BLaER1 treated with 17β-estradiol and CSF1 and Interleukin-3, amounts not matched to agents 10 nM and 100 nM (cell line): ENCODE measurements around the gene TMPRSS9.

Source experiments
- H3K27ac ChIP-seq, 11 experiments: shearing (Covaris generic); formaldehyde crosslinking; 2 replicates each; pipeline ENCODE4 v1.8.1; 2022
- H3K27me3 ChIP-seq, 11 experiments: shearing (Covaris generic); formaldehyde crosslinking; 2 replicates each; pipeline ENCODE4 v1.8.1; 2022
- H3K36me3 ChIP-seq, 11 experiments: shearing (Covaris generic); formaldehyde crosslinking; 2 replicates each; pipeline ENCODE4 v1.8.1; 2022
- H3K4me1 ChIP-seq, 10 experiments: shearing (Covaris generic); formaldehyde crosslinking; 2 replicates each; pipeline ENCODE4 v1.8.1; 2022
- H3K4me2 ChIP-seq, 11 experiments: shearing (Covaris generic); formaldehyde crosslinking; 2 replicates each; pipeline ENCODE4 v1.8.1; 2022
- H3K4me3 ChIP-seq, 10 experiments: shearing (Covaris generic); formaldehyde crosslinking; 2 replicates each; pipeline ENCODE4 v1.8.1; 2022
- H3K9ac ChIP-seq, 11 experiments: shearing (Covaris generic); formaldehyde crosslinking; 2 replicates each; pipeline ENCODE4 v1.8.1; 2022
- H3K9me3 ChIP-seq, 11 experiments: shearing (Covaris generic); formaldehyde crosslinking; replicated peaks in 1 of 11; 2 replicates each; pipeline ENCODE4 v1.8.1; 2022
- H4K20me1 ChIP-seq, 11 experiments: shearing (Covaris generic); formaldehyde crosslinking; 2 replicates each; pipeline ENCODE4 v1.8.1; 2022
- Cebpa-rat ChIP-seq, 11 experiments: shearing (Covaris generic); IDR thresholded peaks; 2 replicates each; pipeline ENCODE4 v1.8.1; 2022

Gene TMPRSS9

DNA sequence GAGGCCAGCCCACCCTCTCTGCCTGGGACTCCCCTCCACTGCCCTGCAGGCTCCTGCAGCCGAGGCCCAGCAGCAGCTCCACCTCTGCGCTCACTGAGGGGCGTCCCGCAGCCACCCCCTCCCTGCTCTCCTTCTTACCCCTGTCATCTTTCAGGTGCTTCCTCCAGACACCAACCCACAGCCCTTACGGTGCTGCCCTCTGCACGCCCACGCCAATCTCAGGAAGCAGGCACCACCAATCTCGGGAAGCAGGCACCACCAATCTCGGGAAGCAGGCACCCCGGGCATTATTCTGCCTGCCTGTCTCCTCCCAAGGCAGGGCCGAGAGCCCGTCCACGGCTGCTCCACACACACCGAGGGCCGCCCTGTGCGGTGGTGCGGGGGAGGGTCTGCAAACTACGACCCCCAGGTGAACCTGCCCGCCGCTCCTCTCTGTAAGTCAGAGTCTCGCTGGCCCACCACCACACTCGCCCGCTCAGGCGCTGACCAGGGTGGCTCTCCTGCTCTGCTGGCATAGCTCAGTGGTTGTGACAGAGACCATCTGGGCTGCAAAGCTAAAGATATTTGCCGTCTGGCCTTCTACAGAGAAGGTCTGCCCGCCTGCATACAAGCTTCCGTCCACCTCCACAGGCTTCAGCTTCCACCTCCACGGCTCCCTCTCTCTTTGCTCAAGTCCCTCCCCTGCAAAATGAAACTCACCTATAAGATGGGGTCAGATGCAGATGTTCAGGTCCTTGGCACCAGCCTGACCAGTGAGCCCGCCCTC is 34.6 kb upstream of the TMPRSS9 start:
- no peak for TF ChIP-seq Cebpa-rat (IDR thresholded peaks at IDR 0.05)
- peak overlapping the region in 8 of 11 experiments; percentile 34 to 98 (median 94); a peak in 14 of 22 replicates for H3K27ac ChIP-seq
- H3K9ac ChIP-seq, result peak overlapping the region; percentile 29 to 98 (median 92); a peak in 19 of 22 replicates

DNA sequence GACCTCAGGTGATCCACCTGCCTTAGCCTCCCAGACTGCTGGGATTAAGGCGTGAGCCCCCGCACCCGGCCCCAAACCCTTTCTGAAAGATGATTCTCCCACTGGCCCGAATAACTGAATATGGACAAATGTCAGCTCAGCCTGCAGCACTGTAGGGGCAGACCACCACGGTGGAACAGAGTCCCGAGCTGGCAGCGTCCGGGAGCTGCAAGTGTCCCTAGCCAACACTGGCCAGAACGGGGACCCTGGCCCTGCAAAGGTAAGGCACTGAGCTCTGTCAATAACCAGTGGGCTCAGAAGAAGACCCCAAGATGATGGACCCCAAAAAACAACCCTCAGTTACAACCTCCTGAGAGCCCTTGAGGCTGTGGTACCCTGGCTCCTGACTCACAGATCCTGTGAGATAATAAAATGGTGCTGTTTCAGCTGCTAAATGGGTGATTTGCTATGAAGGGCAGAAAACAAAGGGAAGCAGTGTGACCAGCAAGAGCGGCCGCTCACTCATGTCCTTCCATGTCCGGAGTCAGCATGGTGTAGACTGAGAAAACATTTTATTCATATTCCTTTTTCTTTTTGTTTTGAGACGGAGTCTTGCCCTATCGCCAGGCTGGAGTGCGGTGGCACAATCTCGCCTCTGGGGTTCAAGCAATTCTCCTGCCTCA is 33.2 kb upstream of the TMPRSS9 start:
- H3K27me3 ChIP-seq, result peaks cover 0 to 17% (median 0%) of the 10 kb centered on the region in 11 experiments; a peak in 5 of 22 replicates
- H3K9ac ChIP-seq, result peak overlapping the region; percentile 89 to 98 (median 92); a peak in 21 of 22 replicates
- no peak for TF ChIP-seq Cebpa-rat (IDR thresholded peaks at IDR 0.05)
- H4K20me1 ChIP-seq, result peaks cover 29 to 85% (median 57%) of the 10 kb centered on the region in 11 experiments; a peak in 21 of 22 replicates
- H3K36me3 ChIP-seq, result peaks cover 13 to 39% (median 20%) of the 10 kb centered on the region in 11 experiments; a peak in 21 of 22 replicates
- no peaks in the 10 kb centered on the region for H3K9me3 ChIP-seq
- peak overlapping the region; percentile 84 to 98 (median 97) for H3K4me2 ChIP-seq
- peak overlapping the region in 10 of 11 experiments; percentile 85 to 98 (median 93); a peak in 20 of 22 replicates for H3K27ac ChIP-seq
- peak overlapping the region in 9 of 10 experiments; percentile 86 to 98 (median 92); a peak in 18 of 20 replicates for H3K4me3 ChIP-seq
- H3K4me1 ChIP-seq, result peaks cover 65 to 88% (median 85%) of the 10 kb centered on the region in 10 experiments

More for the DNA sequence above, 34.6 kb upstream of the TMPRSS9 start:
- Histone ChIP-seq H3K9me3 (no peaks in the 10 kb centered on the region), H3K4me3 (peak overlapping the region; percentile 7 to 93 (median 48); a peak in 17 of 20 replicates), H3K4me2 (peak overlapping the region; percentile 84 to 98 (median 97)), H3K36me3 (peaks cover 20 to 52% (median 30%) of the 10 kb centered on the region in 11 experiments; a peak in 21 of 22 replicates), H3K4me1 (peaks cover 52 to 88% (median 82%) of the 10 kb centered on the region in 10 experiments), H3K27me3 (peaks cover 0 to 17% (median 0%) of the 10 kb centered on the region in 11 experiments; a peak in 5 of 22 replicates), H4K20me1 (peaks cover 29 to 83% (median 69%) of the 10 kb centered on the region in 11 experiments; a peak in 21 of 22 replicates)

- Histone ChIP-seq H3K9ac (peak overlapping the region; percentile 89 to 98 (median 92)), H3K4me3 (peak overlapping the region; percentile 80 to 98 (median 92)), H3K36me3 (peaks cover 7 to 29% (median 13%) of the 10 kb centered on the region in 11 experiments; a peak in 19 of 22 replicates), H3K4me2 (peak overlapping the region; percentile 84 to 98 (median 97)), H3K9me3 (no peaks in the 10 kb centered on the region), H3K27me3 (peaks cover 0 to 14% (median 0%) of the 10 kb centered on the region in 11 experiments; a peak in 5 of 22 replicates), H4K20me1 (peaks cover 29 to 85% (median 48%) of the 10 kb centered on the region in 11 experiments; a peak in 21 of 22 replicates), H3K4me1 (peaks cover 76 to 89% (median 84%) of the 10 kb centered on the region in 10 experiments), H3K27ac (peak overlapping the region; percentile 73 to 98 (median 93); a peak in 21 of 22 replicates)
- TF ChIP-seq Cebpa-rat (IDR thresholded peaks at IDR 0.05), result no peak
Measured at GRCh38 chr19:2327773-2328400, 32.2 kb upstream of the TMPRSS9 start.

GRCh38 chr19:2328401-2329148 is 31.5 kb upstream of the TMPRSS9 start, which contains the start of the genes LSM7 and SPPL2B:
Gene LSM7, minus strand, starts transcription at chr19:2328586. Its CDS starts 20 bp downstream, at chr19:2328566.
Gene SPPL2B, plus strand, starts transcription at chr19:2328684. Its CDS starts 26 bp downstream, at chr19:2328710.
- Histone ChIP-seq H3K4me3 (peak within 1 kb of the TSS; percentile 80 to 98 (median 92)), H3K27me3 (peaks cover 0 to 14% (median 0%) of the 10 kb centered on the region in 11 experiments; a peak in 5 of 22 replicates), H3K36me3 (peaks cover under 1 to 22% (median 6%) of the 10 kb centered on the region in 11 experiments; a peak in 15 of 22 replicates), H3K9me3 (no peaks in the 10 kb centered on the region), H3K4me2 (peak within 1 kb of the TSS; percentile 89 to 100 (median 97)), H4K20me1 (peaks cover 32 to 85% (median 46%) of the 10 kb centered on the region in 11 experiments; a peak in 21 of 22 replicates), H3K27ac (peak within 1 kb of the TSS; percentile 73 to 98 (median 93)), H3K9ac (peak within 1 kb of the TSS; percentile 89 to 98 (median 92)), H3K4me1 (peaks cover 81 to 89% (median 84%) of the 10 kb centered on the region in 10 experiments)
- TF ChIP-seq Cebpa-rat (IDR thresholded peaks at IDR 0.05), result no peak

DNA sequence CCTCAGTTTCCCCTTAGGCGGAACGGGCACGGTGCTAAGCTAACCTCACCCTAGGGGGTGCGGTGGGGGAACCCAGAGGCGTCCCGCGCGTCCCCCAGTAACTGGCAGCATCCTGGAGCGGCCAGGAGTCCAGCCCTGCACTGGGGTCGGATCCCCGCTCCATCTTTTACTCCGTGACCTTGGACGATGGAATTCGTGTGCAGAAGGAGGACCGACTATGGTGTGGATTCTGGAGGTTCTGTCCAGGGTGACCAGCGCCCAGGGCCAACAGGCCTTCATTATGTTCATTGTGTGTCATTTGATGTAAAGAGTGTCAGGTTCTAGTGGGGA is 31.0 kb upstream of the TMPRSS9 start:
- H3K4me1 ChIP-seq, result peaks cover 81 to 89% (median 85%) of the 10 kb centered on the region in 10 experiments
- TF ChIP-seq Cebpa-rat (IDR thresholded peaks at IDR 0.05), result no peak
- H3K27me3 ChIP-seq, result peaks cover 0 to 12% (median 0%) of the 10 kb centered on the region in 11 experiments; a peak in 5 of 22 replicates
- H3K9ac ChIP-seq, result peak overlapping the region; percentile 89 to 98 (median 92)
- H4K20me1 ChIP-seq, result peaks cover 35 to 85% (median 47%) of the 10 kb centered on the region in 11 experiments; a peak in 21 of 22 replicates
- peak overlapping the region; percentile 89 to 100 (median 97) for H3K4me2 ChIP-seq
- peaks cover 0 to 18% (median 5%) of the 10 kb centered on the region in 11 experiments; a peak in 8 of 22 replicates for H3K36me3 ChIP-seq
- peak overlapping the region; percentile 73 to 98 (median 93) for H3K27ac ChIP-seq
- H3K9me3 ChIP-seq, result no peaks in the 10 kb centered on the region
- peak overlapping the region; percentile 80 to 98 (median 92) for H3K4me3 ChIP-seq

GRCh38 chr19:2329501-2329916 is 30.6 kb upstream of the TMPRSS9 start:
- Histone ChIP-seq H3K36me3 (peaks cover 0 to 19% (median 5%) of the 10 kb centered on the region in 11 experiments; a peak in 9 of 22 replicates), H3K4me2 (peak overlapping the region; percentile 89 to 100 (median 97)), H3K4me3 (peak overlapping the region; percentile 80 to 98 (median 92)), H3K4me1 (peaks cover 81 to 89% (median 85%) of the 10 kb centered on the region in 10 experiments), H3K9me3 (no peaks in the 10 kb centered on the region), H3K9ac (peak overlapping the region; percentile 89 to 98 (median 92)), H4K20me1 (peaks cover 35 to 85% (median 47%) of the 10 kb centered on the region in 11 experiments; a peak in 21 of 22 replicates), H3K27me3 (peaks cover 0 to 8% (median 0%) of the 10 kb centered on the region in 11 experiments; a peak in 5 of 22 replicates), H3K27ac (peak overlapping the region in 9 of 11 experiments; percentile 86 to 98 (median 93); a peak in 18 of 22 replicates)
- no peak for TF ChIP-seq Cebpa-rat (IDR thresholded peaks at IDR 0.05)

DNA sequence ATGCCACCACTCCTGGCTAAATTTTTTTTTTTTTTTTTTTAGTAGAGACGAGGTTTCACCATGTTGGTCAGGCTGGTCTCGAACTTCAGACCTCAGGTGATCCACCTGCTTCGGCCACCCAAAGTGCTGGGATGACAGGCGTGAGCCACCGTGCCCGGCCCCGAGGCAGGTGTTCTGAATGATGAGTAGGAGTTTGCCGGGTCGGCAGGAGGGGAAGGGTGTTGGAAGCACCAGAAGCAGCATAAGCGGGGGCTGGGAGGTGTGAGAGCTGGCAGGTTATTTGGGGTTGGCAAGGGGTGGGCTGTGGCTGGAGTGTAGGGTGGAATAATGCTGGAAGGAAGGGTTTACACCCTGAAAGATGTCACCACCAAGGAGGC is 29.8 kb upstream of the TMPRSS9 start:
- Histone ChIP-seq H4K20me1 (peaks cover 32 to 82% (median 46%) of the 10 kb centered on the region in 11 experiments; a peak in 21 of 22 replicates), H3K27ac (peak overlapping the region in 10 of 11 experiments; percentile 62 to 98 (median 93); a peak in 18 of 22 replicates), H3K27me3 (peaks cover 0 to 1% (median 0%) of the 10 kb centered on the region in 11 experiments; a peak in 1 of 22 replicates), H3K9ac (peak overlapping the region; percentile 36 to 98 (median 92); a peak in 20 of 22 replicates), H3K9me3 (peaks cover 0 to 4% (median 0%) of the 10 kb centered on the region in 11 experiments; a peak in 4 of 22 replicates), H3K4me2 (peak overlapping the region; percentile 89 to 100 (median 97)), H3K36me3 (peaks cover 0 to 24% (median 5%) of the 10 kb centered on the region in 11 experiments; a peak in 9 of 22 replicates), H3K4me3 (peak overlapping the region in 9 of 10 experiments; percentile 4 to 98 (median 92); a peak in 16 of 20 replicates), H3K4me1 (peaks cover 78 to 86% (median 82%) of the 10 kb centered on the region in 10 experiments)
- TF ChIP-seq Cebpa-rat (IDR thresholded peaks at IDR 0.05), result no peak
